GM19452 (cell line): ENCODE results near the gene LPIN1.

Experiments used
- ATAC-seq: cut with Tn5 transposase; IDR thresholded peaks from one replicate; pipeline ENCODE4 v1.9.1; 2021; ENCODE audit not compliant: unreplicated experiment

The LPIN1 gene

GRCh38 chr2:11861044-11861443 lies 114.6 kb downstream of the LPIN1 start:
- ATAC-seq, result no peak

GRCh38 chr2:11862049-11862448 lies 115.6 kb downstream of the LPIN1 start:
- no peak for ATAC-seq

GRCh38 chr2:11863103-11863502 lies 116.7 kb downstream of the LPIN1 start:
- ATAC-seq, result peak; percentile 41

GRCh38 chr2:11863513-11864328 lies 117.3 kb downstream of the LPIN1 start:
- peak; percentile 58 for ATAC-seq

GRCh38 chr2:11864724-11865123 lies 118.3 kb downstream of the LPIN1 start:
- ATAC-seq, result no peak

- no peak for ATAC-seq
Measured at GRCh38 chr2:11865378-11865777, 118.9 kb downstream of the LPIN1 start.

GRCh38 chr2:11865805-11866204 lies 119.4 kb downstream of the LPIN1 start:
- no peak for ATAC-seq

GRCh38 chr2:11866358-11867335 lies 120.2 kb downstream of the LPIN1 start:
- ATAC-seq, result no peak

GRCh38 chr2:11867926-11868325 lies 121.5 kb downstream of the LPIN1 start:
- ATAC-seq, result no peak

GRCh38 chr2:11869391-11869991 lies 123.1 kb downstream of the LPIN1 start:
- no peak for ATAC-seq

- ATAC-seq, result no peak
Measured at GRCh38 chr2:11870064-11870463, 123.6 kb downstream of the LPIN1 start.

GRCh38 chr2:11870584-11870983 lies 124.2 kb downstream of the LPIN1 start:
- no peak for ATAC-seq

- ATAC-seq, result no peak
Measured at GRCh38 chr2:11871421-11871820, 125.0 kb downstream of the LPIN1 start.

GRCh38 chr2:11872247-11872947 lies 126.0 kb downstream of the LPIN1 start:
- ATAC-seq, result no peak

- no peak for ATAC-seq
Measured at GRCh38 chr2:11872948-11873269, 126.5 kb downstream of the LPIN1 start.

GRCh38 chr2:11873356-11874154 lies 127.1 kb downstream of the LPIN1 start:
- no peak for ATAC-seq

- no peak for ATAC-seq
Measured at GRCh38 chr2:11874861-11875260, 128.4 kb downstream of the LPIN1 start.

GRCh38 chr2:11875481-11875880 lies 129.0 kb downstream of the LPIN1 start:
- ATAC-seq, result no peak

GRCh38 chr2:11876436-11876835 lies 130.0 kb downstream of the LPIN1 start:
- no peak for ATAC-seq

GRCh38 chr2:11876889-11877288 lies 130.5 kb downstream of the LPIN1 start:
- no peak for ATAC-seq
